GM19240 (cell line): ENCODE data around the gene TRAPPC14.
A peak's percentile ranks its signal among the peaks of the same experiment; 100 is the strongest.
"Not testable (repeated sequence)": the region's sequence is repeated elsewhere in the genome, so short reads cannot be mapped to it uniquely, and the experiment has no call there.

Source experiments
- DNase-seq: peaks from one replicate; pipeline ENCODE4 v3.0.0; 2011; ENCODE audit warnings: low spot score; ENCODE audit not compliant: insufficient read length

Gene TRAPPC14

DNA sequence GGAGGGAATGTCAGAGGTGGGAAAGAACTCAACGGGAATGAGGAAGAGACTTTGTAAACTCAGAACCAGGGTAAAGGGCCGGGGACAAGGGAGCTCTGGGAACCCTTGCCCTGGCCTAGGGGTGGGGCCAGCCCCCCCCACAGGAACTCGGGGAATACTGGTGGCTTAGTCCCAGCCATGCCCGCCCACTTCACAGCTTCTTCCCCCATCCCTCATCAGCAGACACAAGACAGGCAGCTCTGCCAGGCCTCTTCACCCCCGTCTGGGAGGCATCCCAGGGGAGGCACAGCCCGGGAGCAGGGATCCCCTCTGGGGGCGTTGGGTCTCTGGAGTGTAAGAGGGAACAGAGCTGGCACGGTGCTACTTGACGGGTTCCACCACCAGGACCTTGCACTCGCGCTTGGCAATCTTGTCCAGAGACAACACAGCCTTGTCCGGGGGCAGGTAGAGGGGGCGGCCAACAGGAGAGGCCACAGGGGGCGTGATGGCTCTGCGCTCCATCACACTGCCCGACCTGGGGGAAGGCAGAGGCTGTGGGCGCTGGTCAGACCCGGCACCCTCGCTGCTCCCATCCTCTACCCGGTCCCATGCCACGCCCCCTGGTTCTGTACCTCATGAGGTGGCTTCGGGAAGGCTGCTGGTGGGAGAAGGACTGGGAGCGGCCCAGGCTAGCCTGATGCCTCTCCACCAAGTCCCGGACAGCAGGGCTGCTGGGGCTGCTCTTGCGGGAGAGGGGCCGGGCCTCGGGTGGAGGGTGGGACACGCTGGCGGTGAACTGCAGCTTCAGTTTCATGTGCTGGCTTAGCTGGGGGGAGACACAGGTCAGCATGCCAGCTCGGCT is 3.7 kb downstream of the TRAPPC14 start:
- no peak for DNase-seq

DNA sequence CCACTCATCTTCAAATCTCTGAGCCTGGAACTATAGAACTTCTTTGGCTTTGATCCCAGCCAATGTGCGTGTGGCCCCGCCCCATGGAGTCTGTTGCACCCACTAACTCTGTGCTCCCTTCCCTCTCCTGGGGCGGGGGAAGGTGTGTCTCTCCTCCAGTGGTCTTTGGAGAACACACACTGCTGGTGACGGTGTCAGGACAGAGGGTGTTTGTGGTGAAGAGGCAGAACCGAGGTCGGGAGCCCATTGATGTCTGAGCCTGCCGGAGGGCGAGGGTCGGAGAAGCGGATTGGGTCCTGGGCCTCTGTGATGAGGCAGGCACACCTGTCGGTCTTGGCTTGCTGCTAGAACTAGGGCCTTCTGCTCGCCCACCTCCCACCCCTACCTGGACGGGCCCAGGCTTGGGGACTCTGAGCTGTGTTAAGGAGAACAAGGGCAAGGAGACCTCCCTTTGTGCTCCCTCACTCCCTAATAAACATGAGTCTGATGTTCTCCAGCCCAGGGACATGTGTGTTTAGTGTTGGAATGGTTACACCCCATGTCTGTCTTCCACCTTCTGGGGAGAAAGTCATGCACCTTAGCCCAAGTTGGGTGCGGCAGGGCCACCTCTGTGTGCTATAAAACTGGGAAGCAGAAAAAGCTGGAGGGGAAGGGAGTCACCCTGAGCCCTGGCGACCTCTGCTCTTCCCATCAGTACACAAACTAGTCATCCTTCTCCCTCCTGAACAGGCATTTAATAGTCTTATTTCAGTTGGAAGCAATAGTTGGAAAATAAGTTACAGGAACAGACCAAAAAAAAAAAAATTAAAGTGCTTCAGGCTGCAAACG is 4.6 kb downstream of the TRAPPC14 start:
- DNase-seq, result no peak

DNA sequence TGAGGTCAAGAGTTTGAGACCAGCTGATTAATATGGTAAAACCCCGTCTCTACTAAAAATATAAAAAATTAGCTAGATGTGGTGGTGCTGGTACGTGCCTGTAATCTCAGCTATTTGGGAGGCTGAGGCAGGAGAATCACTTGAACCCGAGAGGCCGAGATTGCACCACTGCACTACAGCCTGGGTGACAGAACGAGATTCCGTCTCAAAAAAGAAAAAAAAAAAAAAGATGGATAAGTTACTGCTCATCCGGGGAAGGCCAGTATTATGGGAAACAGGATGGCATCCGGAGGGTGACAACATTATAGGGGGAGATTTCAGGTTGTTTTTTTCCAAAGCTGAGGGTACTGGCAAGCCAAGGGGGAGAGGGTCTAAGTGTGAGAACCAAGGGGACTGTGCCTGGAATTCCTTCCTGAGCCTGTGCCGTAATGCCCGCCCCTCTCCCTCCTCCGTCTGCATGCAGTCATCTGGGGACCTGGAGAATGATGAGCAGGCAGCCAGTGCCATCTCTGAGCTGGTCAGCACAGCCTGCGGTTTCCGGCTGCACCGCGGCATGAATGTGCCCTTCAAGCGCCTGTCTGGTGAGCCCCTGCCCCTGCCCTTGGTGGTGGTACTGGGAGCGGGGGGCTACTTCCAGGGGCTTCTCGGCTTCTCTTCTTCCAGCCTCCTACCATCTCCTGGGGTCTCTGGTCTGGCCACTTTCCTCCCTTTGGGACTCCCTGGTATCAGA is 5.4 kb downstream of the TRAPPC14 start:
- no peak for DNase-seq

DNA sequence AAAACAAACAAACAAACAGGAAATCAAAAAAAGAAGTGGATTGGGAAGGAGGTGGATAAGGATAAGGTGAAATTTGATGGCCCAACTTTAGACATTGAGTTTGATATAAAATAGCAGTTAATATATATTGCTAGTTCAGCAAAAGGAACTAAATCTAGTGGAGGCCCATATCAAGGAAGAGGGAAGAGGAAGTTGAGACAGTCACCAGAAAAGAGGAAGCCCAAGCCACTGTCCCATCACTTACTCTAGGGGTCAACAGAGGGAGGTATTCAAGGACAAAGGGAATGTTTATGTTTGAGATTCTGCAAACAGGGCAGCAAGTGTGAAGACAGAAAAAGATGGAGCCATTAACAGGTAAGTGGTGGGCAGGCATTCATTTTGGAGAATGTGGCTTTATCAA is 6.1 kb downstream of the TRAPPC14 start:
- DNase-seq, result no peak

DNA sequence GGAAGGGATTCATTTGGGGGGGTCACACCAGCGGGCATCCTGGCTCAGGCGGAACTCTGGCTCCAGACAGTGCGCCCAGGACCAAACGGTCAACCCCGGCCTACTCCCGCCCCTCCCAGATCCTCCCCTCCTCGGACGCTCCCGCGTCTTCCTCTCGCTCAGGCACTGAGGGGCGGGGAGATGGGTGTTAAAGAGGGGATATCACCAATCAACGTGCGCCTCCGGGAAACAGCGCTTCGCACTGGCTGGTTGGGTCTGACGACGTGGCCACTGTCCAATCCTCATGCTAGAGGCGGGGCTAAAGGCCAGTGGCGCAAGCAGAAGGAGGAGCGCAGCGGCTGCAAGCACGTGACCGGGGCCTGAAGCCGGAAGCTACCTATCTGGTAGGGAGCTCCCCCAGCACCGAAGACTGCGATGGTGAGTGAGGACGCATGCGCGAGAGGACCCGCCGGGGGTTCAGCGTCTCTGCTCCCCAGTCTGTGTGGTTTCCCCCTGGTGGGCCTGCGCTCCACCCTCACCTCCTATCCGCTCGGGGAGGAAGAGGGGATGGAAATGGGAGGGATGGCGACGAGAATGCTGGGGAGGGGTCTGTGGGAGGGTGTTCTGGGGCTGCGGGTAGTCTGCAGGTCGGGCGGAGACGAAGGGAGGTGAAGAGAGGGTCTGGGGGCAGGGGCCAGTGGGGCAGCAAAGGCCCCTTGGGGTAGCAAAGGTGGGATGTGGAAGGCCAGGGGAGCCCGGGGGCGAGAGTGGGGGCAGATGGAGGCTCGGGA is 9.8 kb downstream of the TRAPPC14 start, which contains the start of gene LAMTOR4:
Gene LAMTOR4 (plus strand): TSS at position 360 of the 770 bp plus-strand sequence. CDS start 55 bp downstream, at position 415.
- DNase-seq, result peak; percentile 98

DNA sequence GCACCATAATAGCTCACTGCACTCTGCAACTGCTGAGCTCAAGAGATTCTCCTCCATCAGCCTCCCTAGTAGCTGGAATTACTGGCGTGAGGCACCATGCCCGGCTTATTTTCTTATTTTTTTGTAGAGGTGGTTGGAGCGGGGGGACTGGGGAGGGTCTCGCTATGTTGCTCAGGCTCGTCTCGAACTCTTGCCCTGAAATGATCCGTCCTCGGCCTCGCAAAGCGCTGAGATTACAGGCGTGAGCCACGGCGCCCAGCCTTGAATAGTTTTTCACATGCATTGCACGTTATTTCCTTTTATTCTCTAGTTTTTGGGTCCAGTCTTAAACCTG is 10.3 kb downstream of the TRAPPC14 start:
- no peak for DNase-seq

DNA sequence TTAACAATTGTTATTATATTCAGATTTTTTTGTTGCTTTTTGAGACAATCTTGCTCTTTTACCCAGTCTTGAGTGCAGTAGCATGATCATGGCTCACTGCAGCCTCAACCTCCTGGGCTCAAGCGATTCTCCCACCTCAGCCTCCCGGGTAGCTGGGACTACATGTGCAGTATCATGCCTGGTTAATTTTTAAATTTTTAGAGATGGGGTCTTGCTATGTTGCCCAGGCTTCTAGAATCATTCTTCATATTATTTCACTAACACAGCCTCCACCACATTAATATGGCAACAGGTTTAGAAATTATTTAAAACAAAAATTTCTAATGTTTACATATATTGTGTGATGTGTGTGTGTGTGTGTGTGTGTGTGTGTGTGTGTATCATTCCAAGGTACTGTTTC is 11.2 kb downstream of the TRAPPC14 start:
- no peak for DNase-seq

DNA sequence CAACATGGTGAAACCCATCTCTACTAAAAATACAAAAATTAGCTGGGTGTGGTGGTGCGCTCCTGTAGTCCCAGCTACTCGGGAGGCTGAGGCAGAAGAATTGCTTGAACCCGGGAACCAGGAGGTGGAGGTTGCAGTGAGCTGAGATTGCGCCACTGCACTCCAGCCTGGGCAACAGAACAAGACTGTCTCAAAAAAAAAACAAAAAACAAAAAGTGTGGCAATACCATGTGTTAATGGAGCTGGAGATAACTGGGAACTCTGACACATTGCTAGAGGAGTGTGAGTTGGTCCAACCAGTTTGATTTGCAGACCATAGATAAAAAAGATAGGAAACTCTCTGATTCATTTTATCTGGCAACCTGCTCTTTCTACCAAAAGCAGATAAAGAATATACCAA is 12.2 kb downstream of the TRAPPC14 start:
- DNase-seq, result not testable (repeated sequence)

DNA sequence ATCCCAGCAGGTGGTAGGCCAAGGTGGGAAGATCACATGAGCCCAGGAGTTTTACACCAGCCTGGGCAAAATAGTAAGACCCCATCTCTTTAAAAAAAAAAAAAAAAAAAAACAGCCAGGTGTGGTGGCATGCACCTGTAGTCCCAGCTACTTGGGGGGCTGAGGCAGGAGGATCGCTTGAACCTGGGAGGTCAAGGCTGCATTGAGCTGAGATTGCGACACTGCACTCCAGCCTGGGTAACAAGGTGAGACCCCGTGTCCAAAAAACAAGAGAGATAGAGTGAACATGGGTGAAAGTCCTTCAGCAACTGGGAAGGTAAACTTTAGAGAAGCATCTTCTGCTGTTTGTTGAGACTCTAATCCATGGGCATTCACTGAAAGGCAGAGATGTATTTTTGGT is 16.1 kb downstream of the TRAPPC14 start:
- no peak for DNase-seq

DNA sequence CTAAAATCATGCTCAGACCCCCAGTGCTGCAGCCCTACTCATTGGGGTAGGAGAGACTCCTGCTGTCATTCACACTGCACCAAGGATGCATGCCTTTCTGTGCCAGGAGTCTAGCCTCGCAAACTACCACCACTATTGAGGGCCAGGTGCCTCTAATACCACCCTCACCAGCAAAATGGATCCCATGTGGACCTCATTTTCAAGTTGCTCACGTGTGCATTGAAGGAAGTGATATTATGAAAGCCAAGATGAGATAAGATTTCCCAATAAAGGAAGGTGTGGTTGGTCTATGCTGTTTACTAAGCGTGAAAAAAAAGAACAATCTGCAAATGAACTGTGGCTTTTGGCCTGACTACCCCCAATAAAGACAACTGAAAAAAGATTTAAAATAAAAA is 17.0 kb downstream of the TRAPPC14 start:
- DNase-seq, result no peak

DNA sequence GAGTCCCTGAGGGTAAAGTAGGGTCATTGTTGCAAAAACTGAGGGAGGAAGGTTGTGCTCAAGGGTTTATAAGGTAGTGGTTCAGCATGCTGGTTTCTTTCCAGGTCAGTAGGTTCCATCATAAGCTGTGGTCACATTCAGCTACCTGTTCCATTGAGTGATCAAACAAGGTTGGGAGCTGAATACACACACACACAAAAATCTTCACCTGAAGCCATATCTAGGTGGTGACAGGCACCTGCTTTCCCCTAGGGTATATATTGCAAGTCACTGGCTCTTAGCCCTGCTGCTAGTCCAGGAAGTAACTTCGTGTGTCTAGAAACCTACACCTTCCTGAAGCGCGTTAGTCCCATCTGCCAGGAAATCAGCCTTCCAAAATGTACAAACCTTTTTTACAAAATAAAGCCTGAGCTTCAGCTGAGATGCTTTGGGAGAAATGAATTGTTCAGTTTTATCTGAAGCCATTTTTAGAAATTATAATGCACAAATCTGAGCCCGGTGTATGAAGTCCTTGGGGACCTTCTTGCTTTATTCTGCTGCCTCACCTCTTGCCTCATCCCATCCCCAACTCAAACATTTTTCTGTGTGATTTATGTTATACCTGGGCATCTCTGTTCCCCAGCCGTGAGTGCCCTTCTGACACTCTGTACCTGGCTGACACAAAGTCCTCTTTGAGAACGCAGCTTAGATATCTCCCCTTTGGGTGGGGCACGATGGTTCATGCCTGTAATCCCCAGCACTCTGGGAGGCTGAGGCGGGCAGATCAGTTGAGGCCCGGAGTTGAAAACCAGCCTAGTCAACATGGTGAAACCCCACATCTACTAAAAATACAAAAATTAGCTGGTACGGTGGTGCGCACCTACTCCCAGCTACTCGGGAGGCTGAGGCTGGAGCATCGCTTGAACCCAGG is 20.4 kb downstream of the TRAPPC14 start:
- no peak for DNase-seq

DNA sequence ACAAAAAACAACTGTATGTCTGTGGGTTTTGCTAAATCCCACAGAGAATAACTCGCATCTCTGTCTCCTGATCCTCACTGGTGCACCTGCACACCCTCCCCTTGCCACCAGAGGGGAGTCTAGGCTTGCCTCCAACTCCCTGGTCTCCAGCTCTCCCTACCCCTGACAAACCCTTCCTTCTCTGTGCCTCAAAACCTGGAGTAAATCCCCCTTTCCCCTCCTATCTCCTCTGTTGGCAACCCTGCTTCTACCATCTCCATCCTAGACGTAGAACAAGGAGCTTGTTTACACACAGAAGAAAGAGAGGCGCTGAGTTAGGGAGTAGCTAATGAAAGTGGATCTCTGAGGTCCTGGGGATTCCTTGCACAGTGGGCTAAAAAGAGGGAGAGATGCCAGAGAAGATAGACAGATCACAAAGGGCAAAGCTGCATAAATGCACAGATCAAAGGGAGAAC is 25.8 kb downstream of the TRAPPC14 start:
- peak; percentile 57 for DNase-seq

DNA sequence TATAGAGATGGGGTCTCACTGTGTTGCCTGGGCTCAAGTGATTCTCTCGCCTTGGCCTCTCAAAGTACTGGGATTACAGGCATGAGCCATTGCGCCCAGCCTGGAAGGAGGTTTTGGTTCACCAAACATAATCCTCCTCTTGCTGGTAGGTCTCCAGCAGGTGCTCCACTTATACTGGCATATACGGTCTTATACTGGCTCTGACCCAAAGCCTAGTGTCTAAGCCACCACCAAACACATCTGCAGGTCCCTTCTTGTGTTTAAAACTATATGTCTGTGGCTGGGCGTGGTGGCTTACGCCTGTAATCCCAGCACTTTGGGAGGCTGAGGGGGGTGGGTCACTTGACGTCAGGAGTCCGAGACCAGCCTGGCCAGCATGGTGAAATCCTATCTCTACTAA is 26.4 kb downstream of the TRAPPC14 start:
- no peak for DNase-seq

DNA sequence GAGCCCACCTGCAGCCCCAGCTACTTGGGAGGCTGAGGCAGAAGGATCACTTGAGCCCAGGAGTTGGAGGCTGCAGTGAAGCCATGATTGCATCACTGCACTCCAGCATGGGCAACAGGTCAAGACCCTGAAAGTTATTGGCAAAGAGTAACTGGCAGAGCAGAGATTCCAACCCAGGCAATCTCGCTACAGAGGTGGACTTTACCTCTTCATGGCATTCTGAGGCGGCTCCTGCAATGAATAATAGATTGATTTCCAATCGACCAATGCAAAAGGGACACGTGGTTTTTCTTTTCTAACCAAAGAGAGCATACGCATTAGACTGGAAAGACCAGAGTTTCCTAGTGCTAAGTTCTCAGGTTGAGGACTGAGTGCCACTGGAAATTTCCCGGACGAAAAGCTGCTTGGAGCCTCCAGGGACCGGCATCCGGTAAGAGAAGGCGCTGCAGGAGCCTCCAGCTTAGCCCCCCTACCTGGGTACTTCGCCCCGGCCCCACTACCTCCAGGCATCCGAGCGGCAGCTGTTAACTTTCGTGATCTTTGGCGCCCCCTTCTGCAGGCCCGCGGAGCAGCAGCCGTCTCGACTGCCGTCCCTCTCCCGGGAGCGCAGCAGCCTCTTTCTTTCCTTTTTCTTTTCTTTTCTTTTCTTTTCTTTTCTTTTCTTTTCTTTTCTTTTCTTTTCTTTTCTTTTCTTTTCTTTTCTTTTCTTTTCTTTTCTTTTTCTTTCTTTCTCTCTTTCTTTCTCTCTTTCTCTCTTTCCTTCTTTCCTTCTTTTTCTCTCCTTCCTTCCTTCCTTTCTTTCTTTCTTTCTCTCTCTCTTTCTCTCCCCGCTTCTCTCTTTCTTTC is 27.7 kb downstream of the TRAPPC14 start:
- peak; percentile 61 for DNase-seq

DNA sequence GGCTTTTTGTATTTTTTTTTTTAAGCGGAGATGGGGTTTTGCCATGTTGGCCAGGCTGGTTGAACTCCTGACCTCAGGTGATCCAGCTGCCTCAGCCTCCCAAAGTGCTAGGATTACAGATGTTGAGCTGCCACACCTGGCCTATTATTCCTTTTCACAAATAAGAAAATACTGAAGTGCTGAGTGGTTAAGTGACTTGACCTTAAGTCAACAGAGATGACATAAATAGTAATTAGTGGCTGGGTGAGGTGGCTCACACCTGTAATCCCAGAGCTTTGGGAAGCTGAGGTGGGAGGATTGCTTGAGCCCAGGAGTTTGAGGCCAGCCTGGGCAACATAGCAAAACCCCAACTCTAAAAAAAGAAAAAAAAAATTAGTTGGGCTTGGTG is 28.3 kb downstream of the TRAPPC14 start:
- DNase-seq, result not testable (repeated sequence)

DNA sequence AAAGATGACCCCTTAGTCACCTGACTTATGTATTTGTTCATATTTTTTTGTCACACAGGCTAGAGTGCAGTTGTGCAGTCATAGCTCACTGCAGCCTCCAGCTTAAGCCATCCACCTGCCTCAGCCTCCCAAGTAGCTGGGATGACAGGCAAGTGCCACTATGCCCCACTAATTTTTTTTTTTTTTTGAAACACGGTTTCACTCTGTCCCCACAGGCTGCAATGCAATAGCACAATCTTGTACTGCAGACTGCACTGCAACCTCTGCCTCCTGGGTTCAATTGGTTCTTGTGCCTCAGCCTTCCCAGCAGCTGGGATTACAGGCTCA is 29.9 kb downstream of the TRAPPC14 start:
- DNase-seq, result no peak

DNA sequence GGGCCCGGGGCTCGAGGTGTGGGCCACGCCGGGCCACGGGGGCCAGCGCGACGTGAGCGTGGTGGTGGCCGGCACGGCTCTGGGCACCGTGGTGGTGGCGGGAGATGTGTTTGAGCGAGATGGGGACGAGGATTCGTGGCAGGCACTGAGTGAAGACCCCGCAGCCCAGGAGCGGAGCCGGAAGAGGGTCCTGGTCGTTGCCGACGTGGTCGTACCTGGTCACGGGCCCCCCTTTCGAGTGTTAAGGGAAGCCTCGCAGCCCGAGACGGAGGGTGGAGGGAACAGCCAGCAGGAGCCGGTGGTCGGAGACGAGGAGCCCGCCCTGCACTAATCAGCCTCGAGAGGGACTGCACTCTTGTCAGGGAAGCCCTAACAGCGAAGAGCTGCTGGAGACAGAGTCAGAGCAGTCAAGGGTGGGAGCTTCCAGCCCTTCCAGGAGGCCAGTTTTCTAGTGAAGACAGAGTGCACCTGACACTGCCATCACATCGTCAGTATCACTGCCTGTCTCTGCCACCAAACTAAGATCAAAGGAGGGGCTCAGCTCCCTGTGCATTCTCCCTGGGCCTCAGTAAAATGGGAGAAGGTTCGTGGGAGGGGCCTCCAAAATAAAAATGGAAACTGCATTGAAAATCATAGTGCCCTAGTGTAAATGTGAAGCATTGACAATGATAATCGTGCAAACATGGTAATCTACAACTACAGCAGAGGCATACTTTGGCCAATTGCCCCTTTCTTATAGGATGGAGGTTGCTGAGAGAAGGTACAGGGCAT is 30.5 kb downstream of the TRAPPC14 start:
- no peak for DNase-seq
